Sciatic nerve (tissue), 2 donors: Measurements from ENCODE around the gene FIGNL1. TPM values are rescaled to one million over a fixed set of nuclear protein-coding genes. Genes with fewer than 3 reads are reported as not detected.
A peak's percentile ranks its signal among the peaks of the same experiment; 100 is the strongest.

ENCODE experiments used
- ATAC-seq: fragments of 200-7000 bp; cut with Tn5 transposase; one replicate; pipeline ENCODE4 v1.9.1; 2020; ENCODE audit warnings: mild to moderate bottlenecking, moderate library complexity
- DNase-seq: peaks from one replicate; pipeline ENCODE4 v3.0.0-alpha.2; 2020; ENCODE audit warnings: low spot score
- intact Hi-C: fragments of 100-400 bp; cut with DNase I; formaldehyde crosslinking; loops from one replicate; pipeline ENCODE4 v1.14.2; 2022
- total RNA-seq: library from RNA; stranded (reverse); fragmentation: NEBNext Ultra II Directional; extraction: Animal tissue kit (Norgen Biotek cat#: 25700); gene quantifications from one replicate; pipeline ENCODE4 v1.2.1, GENCODE V29; 2021
- donor health status: DM: no; HTN: no; CAD: no.
- donor health status: DM: no; HTN: no; CAD: no.

FIGNL1 gene
- total RNA-seq, 1 donor from 2014 or later = 8.5 TPM

DNA sequence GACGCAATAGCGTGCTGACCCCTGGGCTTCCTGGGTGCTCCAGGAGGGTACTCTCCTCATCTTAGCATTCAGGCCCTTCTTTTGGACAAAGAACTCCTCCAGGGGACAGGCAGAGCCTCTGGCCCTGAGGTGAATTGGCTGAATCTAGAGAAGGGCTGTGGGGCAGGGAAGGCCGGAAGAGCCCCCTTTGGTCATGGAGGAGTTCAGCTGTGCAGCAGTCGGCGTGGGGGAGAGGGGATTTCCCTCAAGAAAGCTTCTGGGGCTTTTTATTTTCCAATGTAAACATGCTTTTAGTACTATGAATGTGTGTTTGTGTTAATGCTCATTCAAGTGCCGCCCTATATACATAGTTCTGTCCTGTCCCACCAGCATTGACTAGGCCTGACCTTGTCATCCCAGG is 38.8 kb downstream of the FIGNL1 start:
- intact Hi-C loops = loop anchor here (10.0 kb wide), 1 partner anchor 207 kb away; no protein-coding TSS in a partner anchor
- DNase-seq (no peak), ATAC-seq (no peak)

DNA sequence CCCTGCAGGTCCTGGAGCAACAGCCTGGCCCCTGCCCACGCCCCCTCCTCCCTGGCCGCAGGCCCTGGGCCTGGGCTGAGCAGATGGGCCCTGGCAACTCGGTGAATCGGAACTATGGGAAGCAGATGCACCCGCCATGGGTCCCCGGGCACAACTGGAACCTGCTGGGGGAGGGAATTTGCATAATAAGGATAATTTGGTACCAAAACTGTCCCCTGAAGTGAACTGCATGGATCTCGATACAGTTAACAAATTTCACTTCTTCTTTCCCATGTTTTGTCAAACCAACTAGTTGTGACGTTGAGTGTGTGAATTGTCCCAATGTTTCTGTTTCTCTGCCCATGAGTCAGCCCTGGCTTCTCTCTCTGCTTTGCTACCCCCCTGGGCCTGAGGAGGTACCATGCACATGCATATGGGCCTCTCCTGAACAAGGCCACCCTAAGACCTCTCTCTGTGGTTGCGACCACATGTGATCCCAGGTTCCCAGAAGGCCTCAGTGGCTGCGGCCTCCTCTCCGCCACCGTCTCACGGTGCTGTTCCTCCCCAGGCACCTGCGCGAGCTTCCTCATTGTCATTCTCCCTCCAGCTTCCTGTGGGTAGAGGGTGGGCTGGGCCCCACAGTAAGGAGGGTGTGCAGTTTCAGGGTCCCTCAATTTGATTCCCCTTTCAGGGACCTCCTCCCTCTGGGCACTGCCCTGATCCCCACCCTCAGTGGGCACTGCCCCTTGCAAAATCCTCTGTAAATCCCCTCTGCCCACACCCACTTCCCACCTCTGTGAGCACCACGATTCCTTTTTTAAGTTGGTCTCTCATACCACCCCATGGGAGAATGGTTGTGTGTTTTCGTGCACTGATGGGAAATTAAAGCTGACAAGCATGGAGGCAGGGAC is 40.0 kb downstream of the FIGNL1 start:
- peak; percentile 21 for ATAC-seq
- intact Hi-C loops = loop anchor here (10.0 kb wide), 1 partner anchor 205 kb away; no protein-coding TSS in a partner anchor
- DNase-seq = no peak

DNA sequence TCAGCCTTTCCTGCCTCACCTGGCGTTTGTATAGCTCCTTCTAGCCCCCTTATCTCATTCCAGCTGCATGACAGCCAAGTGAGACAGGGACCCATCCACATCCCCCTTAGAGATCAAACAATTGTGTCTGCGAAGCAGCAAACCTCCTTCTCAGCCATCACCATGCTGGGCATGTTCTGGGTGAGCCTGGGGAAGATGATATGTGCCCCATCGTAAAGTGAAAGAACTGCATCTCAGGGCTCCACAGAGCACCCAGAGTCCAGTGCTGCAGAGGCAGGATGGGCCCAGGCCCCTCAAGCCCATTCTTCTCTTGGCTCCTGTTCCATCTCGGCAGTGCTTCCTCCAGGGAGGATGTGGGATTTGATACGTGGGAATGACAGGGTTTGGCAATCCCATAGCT is 43.2 kb downstream of the FIGNL1 start:
- DNase-seq (no peak), ATAC-seq (no peak)
- intact Hi-C loops = no loop called here

DNA sequence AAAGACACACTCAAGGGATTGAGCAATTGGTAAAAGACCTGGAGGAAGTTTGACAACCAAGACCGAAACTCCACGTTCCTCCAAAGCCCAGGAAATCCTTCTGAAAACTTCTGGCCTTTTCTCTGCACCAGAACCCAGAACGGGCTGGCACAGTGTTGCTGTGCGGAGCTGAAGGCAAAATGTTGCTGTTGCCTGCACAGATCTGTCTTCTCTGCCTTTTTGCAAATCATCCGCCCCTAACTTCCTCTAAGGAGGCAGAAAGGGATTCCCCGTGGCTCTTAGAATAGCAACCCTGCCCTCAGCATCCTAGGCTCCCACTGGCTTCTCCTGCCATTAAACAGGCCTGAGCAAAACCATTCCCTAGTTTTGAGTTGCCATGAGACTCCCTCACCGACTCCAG is 44.9 kb downstream of the FIGNL1 start:
- intact Hi-C loops = no loop called here
- DNase-seq (no peak), ATAC-seq (no peak)

DNA sequence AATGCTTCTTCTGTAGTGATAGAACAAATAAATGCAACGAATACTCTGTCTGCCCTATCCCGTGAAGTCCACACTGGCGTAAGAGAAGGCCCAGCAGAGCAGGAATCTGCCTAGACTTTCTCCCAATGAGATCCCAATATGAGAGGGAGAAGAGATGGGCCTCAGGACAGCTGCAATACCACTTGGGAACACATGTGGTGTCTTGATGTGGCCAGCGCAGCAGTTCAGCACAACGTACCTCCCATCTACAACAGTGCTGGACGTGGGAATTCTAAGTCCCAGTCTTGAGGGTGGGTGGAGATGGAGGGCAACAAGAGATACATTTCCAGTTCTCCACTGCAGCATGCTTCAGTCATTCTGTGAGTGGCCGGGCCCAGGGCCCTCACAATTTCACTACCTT is 45.8 kb downstream of the FIGNL1 start:
- DNase-seq = no peak
- intact Hi-C loops = no loop called here
- no peak for ATAC-seq

DNA sequence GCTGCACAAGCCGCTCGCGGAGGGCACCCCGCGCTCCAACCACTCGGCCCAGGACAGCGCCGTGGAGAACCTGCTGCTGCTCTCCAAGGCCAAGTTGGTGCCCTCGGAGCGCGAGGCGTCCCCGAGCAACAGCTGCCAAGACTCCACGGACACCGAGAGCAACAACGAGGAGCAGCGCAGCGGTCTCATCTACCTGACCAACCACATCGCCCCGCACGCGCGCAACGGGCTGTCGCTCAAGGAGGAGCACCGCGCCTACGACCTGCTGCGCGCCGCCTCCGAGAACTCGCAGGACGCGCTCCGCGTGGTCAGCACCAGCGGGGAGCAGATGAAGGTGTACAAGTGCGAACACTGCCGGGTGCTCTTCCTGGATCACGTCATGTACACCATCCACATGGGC is 50.0 kb downstream of the FIGNL1 start:
- ATAC-seq (no peak), DNase-seq (no peak)
- intact Hi-C loops = no loop called here

DNA sequence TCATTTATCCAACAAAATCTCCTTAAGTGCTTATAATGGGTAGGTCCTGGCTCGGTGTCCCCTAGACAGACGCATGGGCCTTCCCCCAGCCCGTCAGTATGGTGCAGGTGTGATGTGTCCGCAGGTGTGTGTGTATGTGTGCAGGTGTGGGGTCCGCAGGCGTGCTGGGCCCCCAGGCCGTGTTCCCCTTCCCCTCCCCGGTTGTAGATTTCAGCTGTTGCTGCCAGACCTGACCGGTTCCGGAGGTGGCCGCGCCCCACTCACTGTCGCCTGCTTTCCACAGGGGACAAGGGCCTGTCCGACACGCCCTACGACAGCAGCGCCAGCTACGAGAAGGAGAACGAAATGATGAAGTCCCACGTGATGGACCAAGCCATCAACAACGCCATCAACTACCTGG is 50.5 kb downstream of the FIGNL1 start:
- ATAC-seq (no peak), DNase-seq (no peak)
- intact Hi-C loops = no loop called here

DNA sequence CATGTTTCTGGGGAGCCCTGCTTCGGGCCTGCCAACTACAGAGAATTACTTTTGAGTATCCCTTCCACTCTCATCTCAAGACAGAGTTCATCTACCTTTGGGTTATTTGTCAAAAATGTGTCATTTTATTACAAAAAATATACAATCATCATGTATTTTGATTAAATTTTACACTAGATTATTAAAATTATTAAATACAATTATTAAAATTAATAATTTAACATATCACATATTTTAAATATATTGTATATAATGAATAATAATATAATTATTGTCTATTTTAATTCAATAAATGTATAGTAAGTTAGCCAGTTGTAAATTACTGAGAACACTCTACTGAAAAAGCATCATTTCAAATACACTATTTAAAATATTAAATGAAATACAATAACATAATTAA is 50.9 kb downstream of the FIGNL1 start:
- DNase-seq = no peak
- no peak for ATAC-seq
- intact Hi-C loops = no loop called here

DNA sequence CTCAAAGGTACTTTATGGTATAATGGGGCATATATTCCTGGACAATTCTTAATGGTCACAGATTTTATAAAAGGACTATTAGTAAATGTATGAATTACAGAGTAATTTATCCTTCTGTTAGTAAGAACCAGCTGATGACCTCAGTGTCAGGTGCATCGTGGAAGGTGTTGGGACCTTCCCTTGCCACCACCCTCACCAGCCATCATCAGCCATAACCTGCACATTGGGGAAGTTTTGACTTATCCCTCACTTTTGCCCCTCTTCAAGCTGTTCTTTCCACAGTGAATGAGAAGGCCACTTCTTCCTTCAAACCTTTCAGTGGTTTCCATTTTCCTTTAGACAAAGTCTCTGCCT is 52.2 kb downstream of the FIGNL1 start:
- DNase-seq (no peak), ATAC-seq (no peak)
- intact Hi-C loops = no loop called here

DNA sequence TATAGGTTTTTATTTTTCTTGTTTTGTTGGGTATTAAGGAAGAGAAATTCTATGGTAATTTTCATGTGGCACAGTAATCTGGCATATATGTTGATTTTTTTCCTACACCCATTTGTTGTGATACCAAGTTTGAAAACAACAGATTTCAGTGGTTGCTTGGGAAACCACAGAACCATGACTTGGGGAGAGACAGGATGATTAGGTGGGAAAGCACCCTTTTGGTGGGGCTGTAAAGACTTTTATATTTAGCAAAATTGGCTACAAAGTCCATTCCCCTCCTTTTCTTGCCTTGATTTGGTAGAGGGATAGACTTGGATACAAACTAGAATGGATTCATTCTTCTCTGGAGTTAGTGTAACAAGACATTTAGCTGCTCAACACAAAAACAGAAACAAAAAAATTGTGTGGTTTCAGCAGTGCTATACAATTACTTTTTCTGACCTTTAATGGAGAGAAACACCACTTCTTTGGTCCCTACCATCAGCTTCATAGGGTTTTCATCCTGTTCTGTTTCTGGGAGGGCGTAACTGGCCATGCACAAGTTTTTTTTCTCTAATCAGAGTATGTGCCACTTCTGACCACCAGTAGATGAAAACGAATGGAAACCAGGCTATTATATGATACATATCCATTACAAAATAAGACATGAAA is 52.7 kb downstream of the FIGNL1 start:
- ATAC-seq = no peak
- no peak for DNase-seq
- intact Hi-C loops = no loop called here

DNA sequence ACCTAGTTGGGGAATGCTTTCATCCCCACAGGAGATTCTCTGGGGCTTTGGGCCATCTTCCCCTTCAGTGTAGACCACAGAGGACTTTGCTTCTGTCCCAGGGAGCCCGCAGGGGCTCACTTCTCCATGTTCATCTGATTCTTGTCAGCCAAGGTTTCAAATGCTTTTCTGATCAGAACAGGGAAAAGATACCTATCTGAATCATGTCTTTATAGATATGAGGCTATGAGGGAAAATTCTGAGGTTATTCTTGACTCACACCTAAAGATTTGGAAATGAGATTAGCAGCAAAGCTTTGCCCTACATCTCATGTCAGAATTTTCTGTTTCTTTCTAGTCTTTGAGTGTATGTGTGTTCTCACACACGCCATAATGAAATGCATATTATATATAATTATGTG is 53.3 kb downstream of the FIGNL1 start:
- intact Hi-C loops = no loop called here
- no peak for ATAC-seq
- no peak for DNase-seq

DNA sequence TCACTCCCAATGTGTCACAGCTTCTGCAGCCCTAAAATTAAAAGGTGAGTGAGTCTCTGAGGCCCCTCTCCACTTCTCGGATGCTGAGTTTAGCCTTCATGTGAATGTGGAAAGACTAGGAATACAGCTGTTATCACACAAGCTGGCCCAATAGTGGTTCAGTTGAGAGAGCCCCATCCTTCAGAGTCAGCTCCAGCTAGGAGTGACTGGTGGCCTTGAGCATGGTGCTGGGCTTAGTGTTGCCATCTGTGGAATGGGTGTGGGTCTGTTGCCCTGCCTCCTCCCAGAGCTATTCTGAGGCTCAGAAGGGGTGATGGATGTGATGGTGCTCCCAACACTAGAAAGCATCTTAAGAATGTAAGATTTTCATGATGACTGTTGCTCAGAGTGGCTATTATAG is 55.8 kb downstream of the FIGNL1 start:
- ATAC-seq (no peak), DNase-seq (no peak)
- intact Hi-C loops = no loop called here

Other genes starting within 250 kb of the FIGNL1 start
- gene IKZF1, start 145.6 kb downstream of the FIGNL1 start, total RNA-seq = 20.1 TPM
- not detected for gene DDC, start 115.1 kb upstream of the FIGNL1 start, total RNA-seq